ENCODE measurements around the gene CCDC191. TPM values are rescaled to one million over a fixed set of nuclear protein-coding genes. Genes with fewer than 3 reads are reported as not detected.
A peak's percentile ranks its signal among the peaks of the same experiment; 100 is the strongest.

CCDC191 gene
- total and polyA plus RNA-seq, 8 donors = 2.8 to 8.7 (median 4.4) TPM

GRCh38 chr3:114025451-114025850 lies 30.9 kb downstream of the CCDC191 start:
- ATAC-seq (no peak), DNase-seq (no peak), FAIRE-seq (no peak)
- Histone ChIP-seq H3K36me3 (no peaks in the 10 kb centered on the region), H3K4me1 (no peaks in the 10 kb centered on the region), H3K27me3 (no peaks in the 10 kb centered on the region), H3K9me3 (no peaks in the 10 kb centered on the region), H3K27ac (no peak overlapping the region), H3K4me3 (no peak overlapping the region)
- intact Hi-C loops (cut with DNase I) = no loop called here
- 87 to 94% methylated on average over 2 of the region's 2 CpGs for WGBS, 2 donors
- no peak for TF ChIP-seq CTCF (IDR thresholded peaks at IDR 0.05)

DNA sequence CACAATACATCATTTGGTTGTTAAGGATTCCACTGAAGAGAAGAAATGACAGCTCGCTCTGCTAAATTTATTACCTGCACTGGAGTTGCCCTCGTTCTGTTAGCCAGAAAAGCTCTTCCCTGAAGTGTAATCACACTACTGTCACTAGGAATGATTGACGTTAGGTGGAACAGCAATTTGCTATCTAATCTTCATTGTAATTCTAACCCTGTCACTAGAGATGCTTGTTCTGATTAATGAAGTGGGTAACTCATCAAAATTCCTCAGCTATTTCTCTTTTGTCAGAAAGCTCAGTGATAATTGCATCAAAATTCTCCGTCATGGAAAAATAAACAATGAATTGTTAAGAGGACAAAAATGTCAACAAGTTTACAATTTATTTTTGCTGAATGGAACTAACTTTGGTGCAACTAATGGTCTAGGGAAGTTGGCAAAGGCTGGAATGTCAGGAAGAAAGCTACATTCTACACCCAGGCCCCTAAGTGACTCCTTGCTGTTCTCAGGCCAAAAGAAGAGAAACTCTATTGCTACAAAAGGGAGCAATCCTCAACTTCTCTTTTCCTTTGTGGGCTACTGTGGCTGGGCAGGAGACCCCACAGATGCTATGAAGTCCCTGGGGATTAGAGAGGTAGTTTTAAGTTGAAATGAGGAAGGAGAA lies 34.1 kb downstream of the CCDC191 start:
- no peaks in the 10 kb centered on the region for H3K4me1 ChIP-seq
- no peak overlapping the region for H3K4me3 ChIP-seq
- no peak for FAIRE-seq
- no peak overlapping the region for H3K27ac ChIP-seq
- DNase-seq = no peak
- no peaks in the 10 kb centered on the region for H3K9me3 ChIP-seq
- no peak for TF ChIP-seq CTCF (IDR thresholded peaks at IDR 0.05)
- no peaks in the 10 kb centered on the region for H3K36me3 ChIP-seq
- no peaks in the 10 kb centered on the region for H3K27me3 ChIP-seq
- intact Hi-C loops (cut with DNase I) = no loop called here
- no peak for ATAC-seq
- WGBS, 2 donors = 68 to 70% methylated on average over 4 of the region's 4 CpGs

- no peak for ATAC-seq
- H3K4me3 ChIP-seq = no peak overlapping the region
These were observed 35.4 kb downstream of the CCDC191 start for GRCh38 chr3:114020907-114021306.

DNA sequence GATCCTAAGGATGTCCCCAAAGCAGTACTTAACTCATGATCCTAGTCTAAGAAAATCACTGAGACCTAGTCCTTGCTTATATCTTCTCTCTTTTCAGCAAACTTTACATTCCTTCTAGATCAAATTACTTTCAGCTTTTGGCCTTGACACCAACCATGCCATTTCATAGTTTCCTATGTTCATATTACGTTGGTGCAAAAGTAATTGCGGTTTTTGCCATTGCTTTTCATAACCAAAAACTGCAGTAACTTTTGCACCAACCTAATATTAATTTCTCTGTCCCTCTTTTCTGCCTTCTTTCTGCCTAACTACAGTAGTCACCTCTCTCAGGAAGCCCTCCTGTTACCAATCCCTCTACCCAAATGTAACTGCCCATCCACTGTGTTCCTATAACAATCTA lies 36.8 kb downstream of the CCDC191 start:
- WGBS, 2 donors = 80 to 83% methylated on average over 2 of the region's 2 CpGs
- FAIRE-seq (no peak), ATAC-seq (no peak), DNase-seq (no peak)
- intact Hi-C loops (cut with DNase I) = no loop called here
- H3K4me3 ChIP-seq = no peak overlapping the region
- no peaks in the 10 kb centered on the region for H3K27me3 ChIP-seq
- H3K36me3 ChIP-seq = no peaks in the 10 kb centered on the region
- no peak for TF ChIP-seq CTCF (IDR thresholded peaks at IDR 0.05)
- H3K27ac ChIP-seq = no peak overlapping the region
- no peaks in the 10 kb centered on the region for H3K9me3 ChIP-seq
- no peaks in the 10 kb centered on the region for H3K4me1 ChIP-seq

More at GRCh38 chr3:114020907-114021306, 35.4 kb downstream of the CCDC191 start:
- intact Hi-C loops (cut with DNase I) = no loop called here
- Histone ChIP-seq H3K27ac (no peak overlapping the region), H3K9me3 (no peaks in the 10 kb centered on the region), H3K27me3 (no peaks in the 10 kb centered on the region), H3K36me3 (no peaks in the 10 kb centered on the region), H3K4me1 (no peaks in the 10 kb centered on the region)
- no peak for TF ChIP-seq CTCF (IDR thresholded peaks at IDR 0.05)
- no peak for FAIRE-seq
- 89 to 92% methylated on average over 2 of the region's 2 CpGs for WGBS, 2 donors
- DNase-seq = no peak

- Histone ChIP-seq H3K4me3 (no peak overlapping the region), H3K36me3 (no peaks in the 10 kb centered on the region), H3K9me3 (no peaks in the 10 kb centered on the region), H3K4me1 (no peaks in the 10 kb centered on the region), H3K27me3 (no peaks in the 10 kb centered on the region), H3K27ac (no peak overlapping the region)
- TF ChIP-seq CTCF (IDR thresholded peaks at IDR 0.05) = no peak
- intact Hi-C loops (cut with DNase I) = no loop called here
- no peak for FAIRE-seq
- peak in 1 of 6 donors; percentile 22 for DNase-seq
- 59 to 66% methylated on average over 7 of the region's 7 CpGs for WGBS, 2 donors
- peak in 2 of 4 donors; percentile 49 to 77 for ATAC-seq
These were observed 42.1 kb downstream of the CCDC191 start for GRCh38 chr3:114014211-114014610.

All from pancreas (tissue), 10 donors.